Embryonic facial prominence (tissue), 1 donor: ENCODE data around the gene AMT.
"Not testable (repeated sequence)": the region's sequence is repeated elsewhere in the genome, so short reads cannot be mapped to it uniquely, and the experiment has no call there.

Experiments
- DNase-seq: peaks from one replicate; pipeline ENCODE4 v3.0.0-alpha.2; 2016; ENCODE audit errors: extremely low spot score

Gene AMT

GRCh38 chr3:49424816-49425215, 2.5 kb upstream of the AMT start:
- no peak for DNase-seq

GRCh38 chr3:49421890-49422378, 339 bp downstream of the AMT start:
- DNase-seq: no peak

- DNase-seq: no peak
Observed at GRCh38 chr3:49417516-49418120, 4.7 kb downstream of the AMT start.

- no peak for DNase-seq
Observed at GRCh38 chr3:49416867-49417266, 5.4 kb downstream of the AMT start.

GRCh38 chr3:49415931-49416601, 6.2 kb downstream of the AMT start:
- no peak for DNase-seq

DNA sequence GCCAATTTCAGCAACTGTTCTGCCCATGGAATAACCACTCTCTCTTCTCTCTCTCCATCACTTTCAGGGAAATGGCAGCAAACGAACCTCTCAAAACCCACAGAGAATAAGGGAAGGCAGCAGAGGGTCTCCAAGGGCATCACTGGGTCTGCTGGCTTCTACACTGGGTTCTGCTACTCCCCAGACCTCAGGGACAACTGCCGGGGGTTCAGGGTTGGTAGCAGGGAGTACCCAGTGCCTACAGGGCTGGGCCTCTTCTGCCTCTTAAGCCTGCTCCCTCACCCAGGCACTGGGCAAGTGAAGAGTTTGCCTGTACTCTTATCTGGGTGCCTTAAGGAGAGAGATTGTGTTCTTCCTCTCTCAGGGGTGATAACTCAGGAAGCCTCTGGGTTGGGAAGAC, 7.5 kb downstream of the AMT start:
- DNase-seq: no peak

GRCh38 chr3:49413338-49413734, 8.9 kb downstream of the AMT start:
- DNase-seq: no peak

GRCh38 chr3:49412632-49413337, 9.5 kb downstream of the AMT start:
- DNase-seq: no peak

DNA sequence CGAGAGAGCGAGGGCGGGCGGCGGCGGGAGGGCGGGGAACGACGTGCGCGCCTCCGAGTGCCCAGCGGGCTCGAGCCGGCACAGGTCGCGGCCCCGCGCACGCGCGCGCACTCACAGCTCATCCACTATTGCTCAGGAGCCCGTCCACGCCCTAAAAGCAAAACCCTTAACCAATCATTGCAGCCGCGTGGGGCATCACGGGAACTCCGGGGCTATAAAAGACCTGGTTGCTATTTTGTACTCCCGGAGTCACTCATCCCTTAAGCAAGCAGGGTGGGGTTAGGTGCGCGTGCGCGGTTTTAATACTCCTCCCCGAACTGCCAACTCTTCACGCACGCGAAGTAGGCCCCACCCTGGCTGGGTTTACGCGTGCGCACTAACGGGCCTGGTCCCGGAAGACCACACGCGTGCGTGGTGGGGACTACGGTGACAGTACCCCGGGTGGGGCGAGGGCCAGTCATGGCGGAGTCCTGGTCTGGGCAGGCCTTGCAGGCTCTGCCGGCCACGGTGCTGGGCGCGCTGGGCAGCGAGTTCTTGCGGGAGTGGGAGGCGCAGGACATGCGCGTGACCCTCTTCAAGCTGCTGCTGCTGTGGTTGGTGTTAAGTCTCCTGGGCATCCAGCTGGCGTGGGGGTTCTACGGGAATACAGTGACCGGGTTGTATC, 10.2 kb downstream of the AMT start, which contains the start of the genes RHOA and TCTA:
Gene RHOA (minus strand): TSS at position 9 of the 664 bp plus-strand sequence. CDS start 36,387 bp downstream, outside the sequence.
Gene TCTA (plus strand): TSS at position 456 of the 664 bp plus-strand sequence. CDS start 4 bp downstream, at position 460.
- peak; percentile 100 for DNase-seq

GRCh38 chr3:49411535-49411967, 10.7 kb downstream of the AMT start:
- no peak for DNase-seq

DNA sequence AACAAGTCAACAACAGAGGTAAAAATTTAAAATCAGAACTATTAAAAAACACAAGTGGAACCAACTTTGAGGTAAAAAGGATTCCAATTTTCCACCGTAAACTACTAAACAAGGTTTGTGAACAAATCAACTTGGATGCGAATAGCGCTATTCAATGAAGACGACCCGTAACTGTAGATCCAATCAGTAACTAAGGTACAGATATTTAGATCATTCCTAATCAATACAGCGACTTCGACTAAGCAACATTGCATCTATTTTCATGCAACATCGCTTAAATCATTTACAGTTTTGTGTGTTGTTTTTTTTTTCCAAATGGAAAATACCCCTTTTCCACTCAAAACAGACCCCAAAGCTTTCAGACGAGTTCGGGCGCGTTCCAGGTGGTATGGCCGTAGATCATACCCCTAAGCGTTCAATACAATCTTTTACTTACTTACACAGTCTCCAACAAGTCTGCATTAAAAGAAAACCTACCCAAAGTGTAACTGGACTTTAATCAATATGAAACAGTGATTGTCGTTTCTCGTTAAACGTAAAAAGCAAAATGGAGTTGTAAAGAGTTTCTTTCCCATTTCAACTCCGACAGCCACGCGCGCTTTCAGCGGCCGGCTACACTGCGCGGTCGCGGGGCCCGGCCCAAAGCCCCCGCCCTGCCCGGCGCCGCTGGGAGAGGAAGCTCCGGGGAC, 11.3 kb downstream of the AMT start:
- DNase-seq: no peak

GRCh38 chr3:49410066-49410845, 12.0 kb downstream of the AMT start:
- DNase-seq: no peak

DNA sequence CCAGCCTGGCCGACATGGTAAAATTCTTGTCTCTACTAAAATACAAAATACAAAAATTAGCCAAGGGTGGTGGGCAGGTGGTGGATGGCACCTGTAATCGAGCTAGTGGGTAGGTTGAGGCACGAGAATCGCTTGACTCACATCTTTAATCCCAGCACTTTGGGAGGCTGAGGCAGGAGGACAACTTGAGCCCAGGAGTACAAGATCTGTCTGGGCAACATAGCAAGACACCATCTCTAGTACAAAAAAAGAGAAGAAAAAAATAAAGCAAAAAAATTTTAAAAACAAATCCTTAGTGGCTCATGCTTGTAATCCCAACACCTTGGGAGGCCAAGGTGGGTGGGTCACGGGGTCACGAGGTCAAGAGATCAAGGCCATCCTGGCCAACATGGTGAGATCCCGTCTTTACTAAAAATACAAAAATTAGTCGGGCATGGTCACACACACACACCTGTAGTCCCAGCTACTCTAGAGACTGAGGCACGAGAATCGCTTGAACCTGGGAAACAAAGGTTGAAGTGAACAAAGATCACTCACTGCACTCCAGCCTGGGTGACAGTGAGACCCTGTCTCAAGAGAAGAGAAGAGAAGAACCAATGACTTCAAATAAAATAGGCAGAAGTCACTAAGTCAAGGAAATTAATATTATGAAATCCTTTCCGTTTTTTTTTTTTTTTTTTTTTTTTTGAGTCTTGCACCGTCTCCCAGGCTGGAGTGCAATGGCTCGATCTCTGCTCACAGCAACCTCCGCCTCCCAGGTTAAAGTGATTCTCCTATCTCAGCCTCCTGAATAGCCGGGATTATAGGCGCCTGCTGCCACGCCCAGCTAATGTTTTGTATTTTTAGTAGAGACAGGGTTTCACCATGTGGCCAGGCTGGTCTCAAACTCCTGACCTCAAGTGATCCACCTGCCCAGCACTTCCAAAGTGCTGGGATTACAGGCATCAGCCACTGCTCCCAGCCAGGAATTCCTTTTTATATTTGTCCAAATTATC, 15.4 kb downstream of the AMT start:
- DNase-seq: no peak

DNA sequence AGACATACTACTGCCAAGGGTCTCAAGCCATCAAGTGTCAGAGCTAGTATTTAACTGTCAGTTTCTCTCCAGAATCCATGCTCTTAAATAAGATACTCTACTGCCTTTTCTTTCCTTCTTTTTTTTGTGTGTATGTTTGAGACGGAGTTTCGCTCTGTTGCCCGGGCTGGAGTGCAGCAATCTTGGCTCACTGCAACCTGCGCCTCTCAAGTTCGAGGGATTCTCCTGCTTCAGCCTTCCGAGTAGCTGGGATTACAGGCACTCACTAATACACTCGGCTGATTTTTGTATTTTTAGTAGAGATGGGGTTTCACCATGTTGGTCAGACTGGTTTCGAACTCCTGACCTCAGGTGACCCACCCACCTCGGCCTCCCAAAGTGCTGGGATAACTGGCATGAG, 16.7 kb downstream of the AMT start:
- DNase-seq: not testable (repeated sequence)

- DNase-seq: no peak
Observed at GRCh38 chr3:49403891-49404290, 18.4 kb downstream of the AMT start.

- DNase-seq: no peak
Observed at GRCh38 chr3:49401766-49402165, 20.5 kb downstream of the AMT start.

- no peak for DNase-seq
Observed at GRCh38 chr3:49399461-49399860, 22.8 kb downstream of the AMT start.

- no peak for DNase-seq
Observed at GRCh38 chr3:49397470-49397869, 24.8 kb downstream of the AMT start.

GRCh38 chr3:49391310-49391709, 31.0 kb downstream of the AMT start:
- DNase-seq: not testable (repeated sequence)
